ENCODE results near the gene RALGPS1. TPM values are rescaled to one million over a fixed set of nuclear protein-coding genes. Genes with fewer than 3 reads are reported as not detected.

Gene RALGPS1
- total RNA-seq, 6 donors from 2014 or later: 12.3 to 52.4 (median 17.1) TPM

DNA sequence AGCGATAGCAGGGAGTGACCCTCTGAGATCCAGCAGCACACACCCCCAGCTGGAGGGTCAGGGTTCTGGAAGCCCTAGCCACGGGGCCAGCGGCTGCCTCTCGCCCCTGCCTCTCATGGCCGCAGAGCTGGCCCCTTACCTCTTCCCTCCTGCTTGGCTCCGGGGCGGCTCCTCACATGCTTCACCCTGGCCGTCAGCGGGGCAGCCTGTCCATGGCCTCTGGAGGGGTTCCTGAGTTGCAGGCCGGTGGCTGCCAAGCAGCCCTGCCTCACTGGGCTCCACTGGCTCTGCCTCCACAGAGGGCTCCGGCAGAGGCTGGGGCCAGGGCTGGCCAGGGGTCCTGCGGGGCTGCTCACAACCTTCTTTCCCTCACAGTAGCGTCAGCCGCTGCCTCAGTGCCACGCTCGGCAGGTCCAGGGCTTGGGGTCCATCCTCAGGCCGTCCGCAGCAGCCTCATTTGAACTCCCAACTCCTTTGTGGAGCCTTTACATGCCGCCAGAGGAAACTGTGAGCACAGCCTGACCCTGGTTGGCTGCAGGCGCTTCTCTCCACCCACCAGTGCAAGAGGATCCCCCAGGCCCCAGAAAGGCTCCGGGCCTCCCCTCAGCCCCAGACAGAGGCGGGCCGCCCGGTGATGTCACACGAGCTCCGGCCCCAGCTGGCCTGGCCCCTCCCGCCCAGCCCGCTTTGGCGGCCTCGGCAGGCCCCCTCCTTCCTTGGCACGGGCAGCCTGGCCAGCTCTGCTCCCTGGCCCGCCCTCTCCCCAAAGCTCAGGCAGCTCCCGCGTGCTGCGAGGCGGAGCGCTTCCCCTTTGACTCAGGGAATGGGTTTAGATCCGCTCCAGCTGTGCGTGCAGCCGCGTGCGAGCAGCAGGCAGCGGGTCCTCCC lies 207.8 kb downstream of the RALGPS1 start, which contains the start of gene ANGPTL2:
ANGPTL2 (minus strand) TSS at position 460 of the 888 bp plus-strand sequence. CDS start 13,904 bp downstream, outside the sequence.
- H3K9me3 ChIP-seq: no peaks in the 10 kb centered on the region
- DNase-seq: peak; percentile 73 to 94
- peak; percentile 93 to 95 for ATAC-seq (ENCODE audit: low FRiP score in 2 of 2)
- WGBS, 2 donors: 10 to 14% methylated on average over 7 to 39 of the region's 43 CpGs
- peak within 1 kb of the TSS; percentile 38 to 49 (median 44) for H3K4me3 ChIP-seq
- no peaks in the 10 kb centered on the region for H3K27me3 ChIP-seq
- H3K27ac ChIP-seq: peak within 1 kb of the TSS; percentile 80 to 85 (median 81)
- no peaks in the 10 kb centered on the region for H3K36me3 ChIP-seq
- TF ChIP-seq POLR2AphosphoS5 (IDR thresholded peaks at IDR 0.05) (peak; percentile 50 to 54), EP300 (IDR thresholded peaks at IDR 0.05) (no peak), POLR2A (IDR thresholded peaks at IDR 0.05) (peak in 1 of 4 donors; percentile 49)
- TF ChIP-seq, protein P1, sequence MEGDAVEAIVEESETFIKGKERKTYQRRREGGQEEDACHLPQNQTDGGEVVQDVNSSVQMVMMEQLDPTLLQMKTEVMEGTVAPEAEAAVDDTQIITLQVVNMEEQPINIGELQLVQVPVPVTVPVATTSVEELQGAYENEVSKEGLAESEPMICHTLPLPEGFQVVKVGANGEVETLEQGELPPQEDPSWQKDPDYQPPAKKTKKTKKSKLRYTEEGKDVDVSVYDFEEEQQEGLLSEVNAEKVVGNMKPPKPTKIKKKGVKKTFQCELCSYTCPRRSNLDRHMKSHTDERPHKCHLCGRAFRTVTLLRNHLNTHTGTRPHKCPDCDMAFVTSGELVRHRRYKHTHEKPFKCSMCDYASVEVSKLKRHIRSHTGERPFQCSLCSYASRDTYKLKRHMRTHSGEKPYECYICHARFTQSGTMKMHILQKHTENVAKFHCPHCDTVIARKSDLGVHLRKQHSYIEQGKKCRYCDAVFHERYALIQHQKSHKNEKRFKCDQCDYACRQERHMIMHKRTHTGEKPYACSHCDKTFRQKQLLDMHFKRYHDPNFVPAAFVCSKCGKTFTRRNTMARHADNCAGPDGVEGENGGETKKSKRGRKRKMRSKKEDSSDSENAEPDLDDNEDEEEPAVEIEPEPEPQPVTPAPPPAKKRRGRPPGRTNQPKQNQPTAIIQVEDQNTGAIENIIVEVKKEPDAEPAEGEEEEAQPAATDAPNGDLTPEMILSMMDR (IDR thresholded peaks at IDR 0.05): no peak
- peaks cover 17 to 26% (median 23%) of the 10 kb centered on the region in 4 donors for H3K4me1 ChIP-seq

DNA sequence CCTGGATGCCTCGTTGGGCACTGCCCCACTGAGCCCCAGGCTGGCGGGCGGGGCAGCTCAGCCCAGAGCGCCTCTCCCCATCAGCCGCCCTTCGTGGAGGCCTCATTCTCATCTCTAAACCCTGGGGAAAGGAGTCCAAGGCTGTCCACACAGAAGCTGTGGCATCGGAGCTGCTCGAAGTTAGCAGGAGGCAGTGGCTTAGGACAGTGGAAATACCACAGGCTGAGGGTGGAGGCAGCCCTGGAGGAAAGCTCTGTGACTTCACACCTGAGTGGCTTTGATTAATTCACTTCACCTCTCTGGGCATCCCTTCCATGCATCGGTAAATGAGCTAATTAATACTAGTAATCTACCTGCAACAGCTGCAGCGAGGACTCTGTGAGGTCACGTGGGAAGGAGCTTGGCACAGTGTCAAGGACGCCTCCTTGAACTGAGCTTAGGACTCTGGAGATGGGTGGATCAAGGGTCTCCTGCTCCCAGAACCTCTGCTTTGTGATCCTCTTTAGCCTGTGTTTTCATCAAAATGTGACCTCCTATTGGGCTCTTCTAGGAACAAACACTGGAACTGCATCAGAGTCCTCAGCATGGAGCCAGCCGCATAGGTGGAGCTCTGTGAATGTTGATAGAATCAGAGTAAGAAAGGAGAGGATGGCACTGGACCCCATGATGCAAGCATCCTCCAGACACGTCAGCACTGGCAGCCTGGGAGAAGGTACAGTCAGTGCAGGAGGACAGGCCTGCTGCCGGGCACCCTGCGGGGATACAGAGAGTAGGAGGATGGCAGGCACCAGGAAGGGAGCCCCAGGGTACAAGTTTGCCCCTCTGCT lies 208.7 kb downstream of the RALGPS1 start:
- Histone ChIP-seq H3K4me1 (peaks cover 17 to 27% (median 23%) of the 10 kb centered on the region in 4 donors), H3K4me3 (peak overlapping the region in 3 of 4 donors; percentile 39 to 49 (median 48)), H3K27ac (peak overlapping the region in 3 of 4 donors; percentile 80 to 85 (median 82)), H3K9me3 (no peaks in the 10 kb centered on the region), H3K27me3 (no peaks in the 10 kb centered on the region), H3K36me3 (no peaks in the 10 kb centered on the region)
- peak in 1 of 2 donors; percentile 43 for DNase-seq
- no peak for ATAC-seq (ENCODE audit: low FRiP score in 2 of 2)
- 42 to 56% methylated on average over 10 to 14 of the region's 16 CpGs for WGBS, 2 donors
- TF ChIP-seq, protein P1 (IDR thresholded peaks at IDR 0.05): no peak
- no peak for TF ChIP-seq POLR2A (IDR thresholded peaks at IDR 0.05)

DNA sequence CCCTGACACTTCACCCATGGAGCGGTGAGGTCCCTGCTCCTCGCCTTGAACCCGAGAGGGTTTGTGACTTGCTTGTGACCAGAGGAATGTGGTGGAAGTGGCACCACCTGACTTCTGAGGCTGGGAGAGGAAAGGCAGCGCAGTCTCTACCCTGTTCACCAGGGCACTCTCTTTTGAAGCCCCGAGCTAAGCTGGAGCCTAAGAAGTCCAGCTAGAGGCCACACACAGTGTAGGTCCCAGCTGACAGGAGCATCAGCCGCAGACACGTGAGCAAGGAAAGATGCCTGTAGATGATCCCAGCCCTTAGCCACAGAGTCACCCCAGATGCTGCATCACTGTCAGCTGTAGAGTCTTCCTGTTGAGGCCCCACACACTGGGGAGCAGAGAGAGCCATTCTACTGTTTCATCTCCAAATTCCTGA lies 209.5 kb downstream of the RALGPS1 start:
- H3K4me1 ChIP-seq: peaks cover 22 to 35% (median 27%) of the 10 kb centered on the region in 4 donors
- 97% methylated on average over 5 to 7 of the region's 7 CpGs for WGBS, 2 donors

DNA sequence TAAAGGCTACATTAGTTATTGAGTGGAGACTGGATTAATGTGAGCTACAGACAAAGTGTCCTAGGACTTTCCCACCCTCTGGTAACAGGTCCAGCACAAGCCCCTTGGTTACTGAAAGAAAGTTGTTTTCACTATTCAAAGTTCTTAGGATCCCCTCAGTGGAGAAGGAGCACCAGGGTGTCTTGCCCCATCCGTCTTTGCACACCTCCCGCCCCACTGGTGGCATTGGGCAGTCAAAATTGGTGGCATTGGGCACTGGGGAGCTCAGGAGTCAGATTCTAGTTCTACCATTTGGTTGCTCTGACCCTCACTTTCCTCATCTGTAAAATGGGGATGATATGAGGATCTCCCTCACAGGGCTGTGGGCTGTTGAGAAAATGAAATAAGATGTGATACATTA lies 210.2 kb downstream of the RALGPS1 start:
- Histone ChIP-seq H3K36me3 (no peaks in the 10 kb centered on the region), H3K4me3 (no peak overlapping the region), H3K27ac (no peak overlapping the region), H3K27me3 (no peaks in the 10 kb centered on the region), H3K9me3 (no peaks in the 10 kb centered on the region), H3K4me1 (peaks cover 22 to 38% (median 28%) of the 10 kb centered on the region in 4 donors)
- ATAC-seq (ENCODE audit: low FRiP score in 2 of 2) (no peak), DNase-seq (no peak)
- 98 to 100% methylated on average over 2 of the region's 2 CpGs for WGBS, 2 donors
- TF ChIP-seq EP300 (IDR thresholded peaks at IDR 0.05) (no peak), POLR2AphosphoS5 (IDR thresholded peaks at IDR 0.05) (no peak), POLR2A (IDR thresholded peaks at IDR 0.05) (no peak)

More for the DNA sequence above, 209.5 kb downstream of the RALGPS1 start:
- TF ChIP-seq EP300 (IDR thresholded peaks at IDR 0.05) (no peak), POLR2AphosphoS5 (IDR thresholded peaks at IDR 0.05) (no peak), POLR2A (IDR thresholded peaks at IDR 0.05) (no peak)
- TF ChIP-seq, protein P1 (IDR thresholded peaks at IDR 0.05): no peak
- no peak for ATAC-seq (ENCODE audit: low FRiP score in 2 of 2)
- Histone ChIP-seq H3K27me3 (no peaks in the 10 kb centered on the region), H3K9me3 (no peaks in the 10 kb centered on the region), H3K4me3 (no peak overlapping the region), H3K36me3 (no peaks in the 10 kb centered on the region), H3K27ac (no peak overlapping the region)
- DNase-seq: no peak

DNA sequence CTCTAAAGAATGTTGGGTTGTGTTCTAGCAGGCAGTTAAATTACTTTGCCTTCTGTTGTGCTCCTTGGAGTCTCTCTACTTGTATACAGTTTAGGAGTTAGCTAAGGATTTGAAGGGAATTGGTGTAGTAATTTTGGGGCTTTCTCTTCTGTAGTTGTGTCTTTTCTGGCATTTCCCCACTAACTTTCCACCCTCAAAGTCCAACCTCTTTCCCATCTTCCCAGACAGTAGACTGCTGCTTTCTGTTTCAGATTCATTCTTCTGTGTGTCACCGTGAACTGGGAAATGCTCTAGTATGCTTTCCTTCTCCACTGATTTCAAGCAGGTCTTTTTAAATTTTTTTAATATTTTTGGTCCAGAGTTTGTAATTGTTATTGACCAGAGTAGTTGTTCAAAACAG lies 212.4 kb downstream of the RALGPS1 start:
- 44 to 57% methylated on average over 1 of the region's 1 CpG for WGBS, 2 donors
- H3K36me3 ChIP-seq: no peaks in the 10 kb centered on the region
- H3K4me3 ChIP-seq: no peak overlapping the region
- no peak overlapping the region for H3K27ac ChIP-seq
- no peak for ATAC-seq (ENCODE audit: low FRiP score in 2 of 2)
- no peaks in the 10 kb centered on the region for H3K27me3 ChIP-seq
- TF ChIP-seq POLR2A (IDR thresholded peaks at IDR 0.05): no peak
- TF ChIP-seq, protein P1 (IDR thresholded peaks at IDR 0.05): no peak
- no peak for TF ChIP-seq EP300 (IDR thresholded peaks at IDR 0.05)
- no peak for TF ChIP-seq POLR2AphosphoS5 (IDR thresholded peaks at IDR 0.05)
- peaks cover 23 to 42% (median 32%) of the 10 kb centered on the region in 4 donors for H3K4me1 ChIP-seq
- DNase-seq: no peak
- H3K9me3 ChIP-seq: no peaks in the 10 kb centered on the region
